HFFc6 (cell line): ENCODE data around the gene WFIKKN2. TPM values are rescaled to one million over a fixed set of nuclear protein-coding genes. Genes with fewer than 3 reads are reported as not detected.

ENCODE experiments used
- DNase-seq: peaks from one replicate; pipeline ENCODE4 v3.0.0-alpha.2; 2018
- H3K27ac Mint-ChIP-seq: 2 replicates; pipeline ENCODE4 v1.8.0; 2020; ENCODE audit warnings: mild to moderate bottlenecking, mixed read lengths
- H3K27me3 Mint-ChIP-seq: 2 replicates; pipeline ENCODE4 v1.8.0; 2021; ENCODE audit warnings: mild to moderate bottlenecking, moderate library complexity, mixed read lengths; ENCODE audit not compliant: insufficient read depth
- H3K36me3 Mint-ChIP-seq: 2 replicates; pipeline ENCODE4 v1.8.0; 2021; ENCODE audit warnings: low read depth, mixed read lengths
- H3K4me1 Mint-ChIP-seq: 2 replicates; pipeline ENCODE4 v1.8.0; 2020; ENCODE audit warnings: low read depth, mixed read lengths
- H3K4me3 Mint-ChIP-seq: 2 replicates; pipeline ENCODE4 v1.8.0; 2020; ENCODE audit warnings: mild to moderate bottlenecking, moderate library complexity, mixed read lengths
- H3K9me3 Mint-ChIP-seq: 2 replicates; pipeline ENCODE4 v1.8.0; 2020; ENCODE audit warnings: mild to moderate bottlenecking, mixed read lengths
- CTCF ChIP-seq: fragments of 200-600 bp; sonication (generic); IDR thresholded peaks from 2 replicates; pipeline ENCODE4 v1.5.0; 2021; ENCODE audit warnings: antibody characterized with exemption, mild to moderate bottlenecking
- total RNA-seq, 6 experiments: library from RNA; stranded (reverse); fragmentation: NEBNext Ultra II Directional; extraction: Animal tissue kit (Norgen Biotek cat#: 25700); gene quantifications; 2 replicates in 1 of 6; 3 replicates in 5 of 6; pipeline ENCODE4 v1.2.3, GENCODE V29; 2021

Gene WFIKKN2
- total RNA-seq, 6 experiments from 2014 or later, result 0.05 to 0.07 (median 0.05) TPM; not detected in 3

- no peak for DNase-seq
- H3K36me3 Mint-ChIP-seq, result no peaks in the 10 kb centered on the region
- H3K4me3 Mint-ChIP-seq, result no peak overlapping the region
- H3K27me3 Mint-ChIP-seq, result peaks cover 9% of the 10 kb centered on the region
- TF ChIP-seq CTCF, result no peak
- H3K27ac Mint-ChIP-seq, result no peak overlapping the region
- H3K4me1 Mint-ChIP-seq, result no peaks in the 10 kb centered on the region
- H3K9me3 Mint-ChIP-seq, result peaks cover 4% of the 10 kb centered on the region; the same call in 1 of the 2 replicates
Observed at GRCh38 chr17:50825188-50825587, 10.2 kb upstream of the WFIKKN2 start.

GRCh38 chr17:50828508-50829170 lies 6.7 kb upstream of the WFIKKN2 start:
- H3K27me3 Mint-ChIP-seq, result peaks cover 13% of the 10 kb centered on the region
- no peak for DNase-seq
- H3K27ac Mint-ChIP-seq, result no peak overlapping the region
- TF ChIP-seq CTCF, result no peak
- no peaks in the 10 kb centered on the region for H3K4me1 Mint-ChIP-seq
- H3K9me3 Mint-ChIP-seq, result no peaks in the 10 kb centered on the region
- no peak overlapping the region for H3K4me3 Mint-ChIP-seq
- H3K36me3 Mint-ChIP-seq, result no peaks in the 10 kb centered on the region

- Mint-ChIP-seq H3K27me3 (peaks cover 18% of the 10 kb centered on the region), H3K36me3 (no peaks in the 10 kb centered on the region), H3K4me3 (no peak overlapping the region), H3K4me1 (peaks cover under 1% of the 10 kb centered on the region; the same call in 1 of the 2 replicates), H3K9me3 (no peaks in the 10 kb centered on the region), H3K27ac (no peak overlapping the region)
- no peak for TF ChIP-seq CTCF
- DNase-seq, result no peak
Observed at GRCh38 chr17:50829332-50829731, 6.1 kb upstream of the WFIKKN2 start.

GRCh38 chr17:50830352-50830751 lies 5.0 kb upstream of the WFIKKN2 start:
- H3K36me3 Mint-ChIP-seq, result no peaks in the 10 kb centered on the region
- no peaks in the 10 kb centered on the region for H3K9me3 Mint-ChIP-seq
- peaks cover 9% of the 10 kb centered on the region for H3K4me1 Mint-ChIP-seq
- H3K27ac Mint-ChIP-seq, result no peak overlapping the region
- no peak for TF ChIP-seq CTCF
- H3K27me3 Mint-ChIP-seq, result peaks cover 26% of the 10 kb centered on the region
- H3K4me3 Mint-ChIP-seq, result no peak overlapping the region
- DNase-seq, result no peak

- no peak for TF ChIP-seq CTCF
- no peaks in the 10 kb centered on the region for H3K9me3 Mint-ChIP-seq
- H3K36me3 Mint-ChIP-seq, result no peaks in the 10 kb centered on the region
- DNase-seq, result no peak
- no peak overlapping the region for H3K4me3 Mint-ChIP-seq
- H3K27me3 Mint-ChIP-seq, result peaks cover 29% of the 10 kb centered on the region
- H3K4me1 Mint-ChIP-seq, result peaks cover 9% of the 10 kb centered on the region
- no peak overlapping the region for H3K27ac Mint-ChIP-seq
Observed at GRCh38 chr17:50830994-50831393, 4.4 kb upstream of the WFIKKN2 start.
